Measurements from ENCODE around the gene IL15.
"Not testable (repeated sequence)": the region's sequence is repeated elsewhere in the genome, so short reads cannot be mapped to it uniquely, and the experiment has no call there.

IL15 gene

DNA sequence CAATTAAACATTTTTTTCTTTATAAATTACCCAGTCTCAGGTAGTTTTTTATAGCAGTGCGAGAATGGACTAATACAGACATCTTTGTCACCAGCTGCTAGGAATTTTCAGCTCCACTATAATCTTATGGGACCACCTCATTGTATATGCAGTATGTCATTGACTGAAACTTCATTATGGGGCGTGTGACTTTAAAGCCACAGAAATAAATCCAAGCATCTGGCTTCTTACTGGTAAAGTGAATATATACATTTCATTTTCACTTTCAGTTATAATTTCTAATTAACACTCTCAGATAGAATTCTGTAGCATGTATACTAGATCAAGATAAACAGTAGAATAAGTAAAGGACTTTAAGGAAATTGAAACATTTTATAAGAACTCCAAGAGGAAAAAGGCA lies 21.9 kb downstream of the IL15 start:
- Mint-ChIP-seq H3K9me3 (no peaks in the 10 kb centered on the region), H3K27ac (no peak overlapping the region), H3K27me3 (no peaks in the 10 kb centered on the region), H3K36me3 (peaks cover 14% of the 10 kb centered on the region), H3K4me1 (peaks cover 16% of the 10 kb centered on the region), H3K4me3 (no peak overlapping the region)
- DNase-seq (ENCODE audit: low spot score in 2 of 2) = no peak
- ATAC-seq (ENCODE audit: low read depth) = no peak

DNA sequence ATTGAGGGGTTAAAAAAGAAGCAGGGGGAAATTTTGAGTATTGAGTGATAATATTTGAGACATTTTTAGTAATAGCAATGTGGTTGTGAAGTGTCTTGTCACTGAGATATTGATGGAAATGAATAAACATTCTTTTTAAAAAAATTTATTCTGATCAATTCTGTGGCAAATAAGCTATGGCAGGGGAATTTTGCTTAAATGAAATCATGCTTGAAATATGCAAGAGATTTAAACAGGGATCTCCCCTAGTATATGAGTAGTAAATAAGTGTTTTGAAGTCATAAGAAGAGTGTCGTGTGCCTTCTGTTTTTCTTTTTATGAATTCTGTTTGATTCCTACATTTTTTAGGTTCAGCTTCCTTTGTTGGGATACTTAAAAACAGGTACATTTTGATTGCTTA lies 23.2 kb downstream of the IL15 start:
- H3K9me3 Mint-ChIP-seq = no peaks in the 10 kb centered on the region
- no peak for ATAC-seq (ENCODE audit: low read depth)
- no peak overlapping the region for H3K4me3 Mint-ChIP-seq

DNA sequence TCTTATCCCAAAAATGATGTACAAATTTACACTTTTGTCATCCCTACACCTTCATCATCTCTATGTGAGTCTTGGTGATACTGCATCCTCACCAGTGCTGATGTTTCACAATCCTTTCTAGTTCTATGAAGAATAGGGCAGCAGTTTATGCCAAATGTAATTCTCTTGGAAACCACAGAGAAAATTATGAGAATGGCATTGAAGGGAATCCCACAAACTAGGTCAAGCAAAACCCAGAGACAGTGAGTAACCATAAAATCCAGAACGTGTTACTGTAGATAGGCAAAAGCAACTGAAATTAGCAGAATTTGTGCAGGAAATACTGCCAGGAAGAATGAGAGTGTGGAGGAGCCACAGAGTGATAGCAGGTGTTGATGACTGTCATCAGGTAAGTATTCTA lies 24.5 kb downstream of the IL15 start:
- DNase-seq (ENCODE audit: low spot score in 2 of 2) = no peak
- Mint-ChIP-seq H3K4me1 (peaks cover 14% of the 10 kb centered on the region), H3K36me3 (peaks cover 14% of the 10 kb centered on the region), H3K27me3 (no peaks in the 10 kb centered on the region), H3K27ac (no peak overlapping the region), H3K9me3 (no peaks in the 10 kb centered on the region), H3K4me3 (no peak overlapping the region)
- ATAC-seq (ENCODE audit: low read depth) = no peak

More for the DNA sequence above, 23.2 kb downstream of the IL15 start:
- H3K27me3 Mint-ChIP-seq = no peaks in the 10 kb centered on the region
- H3K36me3 Mint-ChIP-seq = peaks cover 14% of the 10 kb centered on the region
- H3K27ac Mint-ChIP-seq = peak overlapping the region; percentile 12
- DNase-seq (ENCODE audit: low spot score in 2 of 2) = no peak
- peaks cover 16% of the 10 kb centered on the region for H3K4me1 Mint-ChIP-seq

DNA sequence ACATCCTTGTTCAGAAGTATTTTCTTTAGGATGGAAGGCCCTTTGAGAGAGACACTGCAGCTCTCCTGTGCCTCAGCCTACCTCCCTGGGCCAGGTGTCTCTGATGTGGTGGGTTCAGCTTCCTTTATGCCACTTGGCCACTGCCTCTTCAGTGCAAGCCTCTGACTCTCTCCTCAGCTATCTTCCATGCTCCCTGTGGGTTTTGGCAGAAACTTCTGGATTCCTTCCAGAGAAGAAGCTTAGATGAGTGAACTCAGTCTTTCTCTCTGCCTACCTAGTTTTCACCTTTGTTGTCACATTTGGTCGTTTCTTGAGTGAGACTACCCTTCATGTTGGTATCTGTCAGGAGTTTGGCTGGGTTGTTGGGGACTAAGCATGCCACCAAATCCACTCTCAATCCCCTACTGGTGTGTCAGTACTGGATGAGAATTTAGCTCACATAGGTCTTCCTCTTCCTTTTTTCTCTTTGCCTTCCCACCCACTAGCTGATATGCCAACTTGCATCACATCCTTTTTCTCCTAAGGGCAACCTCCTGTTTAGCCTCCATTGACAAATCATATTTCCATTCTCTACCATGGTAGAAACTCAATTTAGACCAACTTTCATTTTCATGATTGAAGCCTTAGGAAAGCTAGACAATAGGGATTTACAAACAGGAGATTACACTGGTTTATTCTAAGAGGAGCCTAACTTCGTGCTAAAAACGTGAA lies 32.0 kb downstream of the IL15 start:
- Mint-ChIP-seq H3K4me3 (no peak overlapping the region), H3K27me3 (no peaks in the 10 kb centered on the region), H3K27ac (no peak overlapping the region), H3K9me3 (no peaks in the 10 kb centered on the region), H3K4me1 (peaks cover 12% of the 10 kb centered on the region), H3K36me3 (peaks cover 12% of the 10 kb centered on the region)
- no peak for ATAC-seq (ENCODE audit: low read depth)
- no peak for DNase-seq (ENCODE audit: low spot score in 2 of 2)

DNA sequence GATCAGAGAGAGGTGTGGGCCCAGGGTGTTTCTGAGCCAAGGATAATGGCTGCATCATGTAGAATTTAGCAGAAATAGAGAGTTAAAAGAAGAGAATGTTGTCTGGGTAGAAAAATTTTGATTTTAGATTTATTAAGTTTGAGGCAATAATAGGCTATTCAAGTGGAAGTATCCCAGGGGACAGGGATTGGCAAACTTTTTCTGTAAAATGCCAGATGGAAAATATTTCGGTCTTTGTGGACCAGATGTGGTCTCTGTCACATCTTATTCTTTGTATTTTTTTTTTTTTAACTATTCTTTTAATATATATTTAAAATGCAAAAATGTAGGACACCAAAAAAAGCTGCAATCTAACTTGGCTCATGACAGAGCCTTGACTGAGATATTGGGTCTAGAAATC lies 33.1 kb downstream of the IL15 start:
- Mint-ChIP-seq H3K4me3 (no peak overlapping the region), H3K27ac (no peak overlapping the region), H3K36me3 (peaks cover 12% of the 10 kb centered on the region), H3K9me3 (no peaks in the 10 kb centered on the region), H3K27me3 (no peaks in the 10 kb centered on the region), H3K4me1 (peaks cover 8% of the 10 kb centered on the region)
- no peak for DNase-seq (ENCODE audit: low spot score in 2 of 2)
- ATAC-seq (ENCODE audit: low read depth) = no peak

DNA sequence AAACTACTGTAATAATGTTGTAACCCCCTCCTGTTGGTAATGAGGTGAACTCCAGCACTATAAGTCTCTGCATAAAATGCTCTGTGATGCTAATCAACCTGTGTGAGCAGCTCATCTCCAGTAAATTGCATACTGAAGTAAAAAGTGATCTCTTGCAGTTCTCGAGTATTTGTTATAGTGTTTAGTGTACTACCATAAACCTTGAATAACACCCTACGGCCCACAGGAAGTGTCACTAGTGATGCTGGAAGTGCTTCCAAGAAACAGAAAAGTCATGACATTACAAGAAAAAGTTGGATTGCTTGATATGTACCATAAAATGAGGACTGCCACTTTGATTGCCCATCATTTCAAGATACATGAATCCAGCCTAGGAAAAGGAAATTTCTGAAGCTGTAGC lies 39.0 kb downstream of the IL15 start:
- no peak for DNase-seq (ENCODE audit: low spot score in 2 of 2)
- no peak for ATAC-seq (ENCODE audit: low read depth)
- H3K27ac Mint-ChIP-seq = no peak overlapping the region
- H3K36me3 Mint-ChIP-seq = peaks cover 2% of the 10 kb centered on the region
- H3K27me3 Mint-ChIP-seq = no peaks in the 10 kb centered on the region
- H3K4me1 Mint-ChIP-seq = peaks cover 10% of the 10 kb centered on the region
- H3K9me3 Mint-ChIP-seq = no peaks in the 10 kb centered on the region
- no peak overlapping the region for H3K4me3 Mint-ChIP-seq

DNA sequence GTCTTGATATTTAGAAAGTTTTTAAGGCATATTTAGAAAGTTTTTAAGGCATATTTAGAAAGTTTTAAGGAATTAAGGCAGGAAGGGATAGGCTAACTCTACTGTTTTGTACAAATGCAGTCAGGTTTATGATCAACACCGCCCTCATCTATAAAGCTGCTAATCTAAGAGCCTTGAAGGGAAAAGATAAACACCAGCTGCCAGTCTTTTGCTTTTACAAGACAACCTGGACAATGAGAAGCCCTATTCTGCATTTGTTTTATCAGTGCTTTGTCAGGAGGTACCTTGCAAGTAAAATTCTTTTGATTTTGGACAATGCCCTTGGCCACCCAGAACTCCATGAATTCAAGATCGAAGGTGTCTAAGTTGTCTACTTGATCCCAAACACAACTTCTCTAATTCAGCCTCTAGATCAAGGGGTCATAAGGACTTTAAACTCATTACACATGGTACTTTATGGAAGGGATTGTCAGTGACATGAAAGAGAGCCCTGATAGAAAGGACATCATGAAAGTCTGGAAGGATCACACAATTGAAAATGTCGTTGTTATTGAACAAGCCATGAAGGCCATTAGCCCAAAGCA lies 39.8 kb downstream of the IL15 start:
- no peak overlapping the region for H3K4me3 Mint-ChIP-seq
- no peaks in the 10 kb centered on the region for H3K27me3 Mint-ChIP-seq
- peaks cover 2% of the 10 kb centered on the region for H3K36me3 Mint-ChIP-seq
- H3K4me1 Mint-ChIP-seq = peaks cover 16% of the 10 kb centered on the region
- ATAC-seq (ENCODE audit: low read depth) (no peak), DNase-seq (ENCODE audit: low spot score in 2 of 2) (no peak)
- H3K27ac Mint-ChIP-seq = no peak overlapping the region
- no peaks in the 10 kb centered on the region for H3K9me3 Mint-ChIP-seq

DNA sequence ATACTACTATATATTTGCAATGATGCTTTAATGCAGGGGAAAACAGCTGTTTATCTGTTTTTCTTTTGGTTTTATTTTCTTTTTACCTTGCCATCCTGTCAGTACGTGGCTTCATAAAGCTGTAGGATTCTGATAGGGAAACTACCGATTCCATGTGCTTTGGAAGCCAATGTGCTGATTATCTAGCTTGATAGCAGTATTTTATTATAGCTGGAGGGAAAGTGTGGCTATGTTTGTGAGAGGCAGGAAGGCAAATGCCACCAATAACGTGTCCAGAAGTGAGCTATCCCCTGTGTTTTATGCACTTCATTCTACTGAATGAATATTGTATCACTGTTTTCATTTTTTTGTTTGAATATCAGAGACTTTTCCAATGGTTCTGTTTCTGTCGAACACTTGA lies 43.7 kb downstream of the IL15 start:
- Mint-ChIP-seq H3K27me3 (no peaks in the 10 kb centered on the region), H3K36me3 (peaks cover 2% of the 10 kb centered on the region), H3K27ac (no peak overlapping the region), H3K4me1 (peaks cover 13% of the 10 kb centered on the region), H3K4me3 (no peak overlapping the region), H3K9me3 (no peaks in the 10 kb centered on the region)
- ATAC-seq (ENCODE audit: low read depth) (no peak), DNase-seq (ENCODE audit: low spot score in 2 of 2) (no peak)

DNA sequence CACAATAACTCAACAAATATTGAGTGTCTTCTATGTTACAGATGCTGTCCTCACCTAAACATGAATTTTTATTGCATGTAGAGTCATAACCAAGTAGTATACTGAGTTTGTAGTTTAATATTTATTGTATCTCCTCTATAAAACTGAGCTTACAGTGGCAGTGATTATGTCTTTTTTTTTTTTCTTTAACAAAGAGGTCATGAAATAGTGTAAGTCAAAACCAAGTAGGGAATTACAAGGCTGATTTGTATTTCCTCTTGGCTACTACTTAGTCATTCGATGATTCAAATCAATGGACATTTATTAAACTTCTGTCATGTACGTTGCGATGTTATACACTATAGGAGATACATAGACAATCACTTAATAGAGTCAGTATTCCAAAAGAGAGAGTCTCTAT lies 48.4 kb downstream of the IL15 start:
- Mint-ChIP-seq H3K27me3 (no peaks in the 10 kb centered on the region), H3K4me3 (no peak overlapping the region), H3K36me3 (peaks cover 6% of the 10 kb centered on the region), H3K9me3 (no peaks in the 10 kb centered on the region), H3K4me1 (peaks cover 9% of the 10 kb centered on the region), H3K27ac (no peak overlapping the region)
- no peak for ATAC-seq (ENCODE audit: low read depth)
- DNase-seq (ENCODE audit: low spot score in 2 of 2) = no peak

DNA sequence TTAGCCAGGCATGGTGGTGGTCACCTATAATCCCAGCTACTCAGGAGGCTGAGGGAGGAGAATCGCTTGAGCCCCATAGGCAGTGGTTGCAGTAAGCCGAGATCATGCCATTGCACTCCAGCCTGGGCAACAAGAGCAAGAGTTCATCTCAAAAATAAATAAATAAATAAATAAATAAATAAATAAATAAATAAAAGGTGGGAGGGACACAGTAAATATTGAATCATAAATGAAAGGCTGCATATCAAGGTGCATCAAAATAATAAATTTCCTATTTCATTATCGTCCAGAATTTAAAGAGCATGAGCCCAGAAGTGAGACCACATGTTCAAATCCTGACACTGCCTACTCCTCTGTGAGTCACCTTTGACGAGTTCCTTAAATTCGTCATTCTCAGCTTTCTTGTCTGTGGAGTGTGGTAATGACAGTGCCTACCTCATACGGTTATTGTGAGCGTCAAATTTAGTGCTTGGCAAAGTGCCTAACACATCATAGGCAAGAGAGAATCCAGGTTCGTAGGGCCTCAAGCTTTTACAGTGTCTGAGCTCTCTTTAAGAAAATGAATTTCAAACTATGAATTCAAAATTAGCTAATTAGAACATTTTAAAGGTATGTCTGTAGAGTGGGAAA lies 49.9 kb downstream of the IL15 start:
- H3K27me3 Mint-ChIP-seq = no peaks in the 10 kb centered on the region
- H3K4me1 Mint-ChIP-seq = no peaks in the 10 kb centered on the region
- DNase-seq (ENCODE audit: low spot score in 2 of 2) = no peak
- ATAC-seq (ENCODE audit: low read depth) = no peak
- H3K27ac Mint-ChIP-seq = no peak overlapping the region
- H3K36me3 Mint-ChIP-seq = peaks cover 12% of the 10 kb centered on the region
- H3K9me3 Mint-ChIP-seq = no peaks in the 10 kb centered on the region
- no peak overlapping the region for H3K4me3 Mint-ChIP-seq

DNA sequence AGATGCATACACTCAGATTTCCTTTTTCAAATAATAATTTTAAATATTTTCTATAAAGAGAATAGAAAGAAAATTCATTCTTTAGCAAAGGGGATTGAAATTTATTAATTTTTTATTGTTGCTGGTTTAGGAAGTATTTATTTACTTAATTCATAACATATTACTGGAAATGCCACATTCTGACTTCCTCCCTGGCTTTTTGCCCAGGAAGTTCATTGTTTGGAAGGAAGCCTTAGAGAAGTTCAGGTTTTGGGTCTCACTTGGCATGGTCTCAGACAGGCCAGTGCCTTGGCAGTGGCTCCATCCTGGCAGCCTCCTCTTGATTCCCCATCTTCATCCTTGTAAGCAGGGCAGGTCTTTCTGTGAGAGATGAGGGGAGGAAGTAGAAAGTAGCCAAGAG lies 50.5 kb downstream of the IL15 start:
- H3K4me1 Mint-ChIP-seq = no peaks in the 10 kb centered on the region
- H3K27me3 Mint-ChIP-seq = no peaks in the 10 kb centered on the region
- no peak overlapping the region for H3K4me3 Mint-ChIP-seq
- peaks cover 12% of the 10 kb centered on the region for H3K36me3 Mint-ChIP-seq
- peak overlapping the region; percentile 46 for H3K27ac Mint-ChIP-seq
- DNase-seq (ENCODE audit: low spot score in 2 of 2) = no peak
- H3K9me3 Mint-ChIP-seq = no peaks in the 10 kb centered on the region
- no peak for ATAC-seq (ENCODE audit: low read depth)

DNA sequence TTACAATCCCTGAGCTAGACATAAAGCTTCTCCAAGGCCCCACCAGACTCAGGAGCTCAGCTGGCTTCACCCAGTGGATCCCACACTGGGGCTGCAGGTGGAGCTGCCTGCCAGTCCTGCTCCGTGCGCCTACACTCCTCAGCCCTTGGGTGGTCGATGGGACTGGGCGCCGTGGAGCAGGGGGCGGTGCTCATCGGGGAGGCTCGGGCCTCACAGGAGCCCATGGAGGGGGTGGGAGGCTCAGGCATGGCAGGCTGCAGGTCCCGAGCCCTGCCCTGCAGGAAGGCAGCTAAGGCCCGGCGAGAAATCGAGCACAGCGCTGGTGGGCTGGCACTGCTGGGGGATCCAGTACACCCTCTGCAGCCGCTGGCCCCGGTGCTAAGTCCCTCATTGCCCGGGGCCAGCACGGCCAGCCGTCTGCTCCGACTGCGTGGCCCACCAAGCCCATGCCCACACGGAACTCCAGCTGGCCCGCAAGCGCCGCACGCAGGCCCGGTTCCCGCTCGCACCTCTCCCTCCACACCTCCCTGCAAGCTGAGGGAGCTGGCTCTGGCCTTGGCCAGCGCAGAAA lies 53.4 kb downstream of the IL15 start:
- not testable (repeated sequence) for H3K27me3 Mint-ChIP-seq; H3K4me1 Mint-ChIP-seq; H3K27ac Mint-ChIP-seq; H3K4me3 Mint-ChIP-seq; H3K9me3 Mint-ChIP-seq; DNase-seq (ENCODE audit: low spot score in 2 of 2); ATAC-seq (ENCODE audit: low read depth)
- peaks cover 11% of the 10 kb centered on the region for H3K36me3 Mint-ChIP-seq

DNA sequence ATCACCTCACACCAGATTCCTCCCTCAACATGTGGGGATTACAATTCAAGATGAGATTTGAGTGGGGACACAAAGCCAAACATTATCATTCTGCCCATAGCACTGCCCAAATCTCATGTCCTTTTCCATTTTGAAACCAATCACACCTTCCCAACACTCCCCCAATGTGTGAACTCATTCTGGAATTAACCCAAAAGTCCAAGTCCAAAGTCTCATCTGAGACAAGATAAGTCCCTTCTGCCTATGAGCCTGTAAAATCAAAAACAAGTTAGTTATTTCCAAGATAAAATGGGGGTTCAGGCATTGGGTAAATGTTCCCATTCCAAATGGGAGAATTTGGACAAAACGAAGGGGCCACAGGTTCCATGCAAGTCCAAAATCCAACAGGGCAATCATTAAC lies 54.9 kb downstream of the IL15 start:
- H3K9me3 Mint-ChIP-seq, H3K27me3 Mint-ChIP-seq: not testable (repeated sequence)

DNA sequence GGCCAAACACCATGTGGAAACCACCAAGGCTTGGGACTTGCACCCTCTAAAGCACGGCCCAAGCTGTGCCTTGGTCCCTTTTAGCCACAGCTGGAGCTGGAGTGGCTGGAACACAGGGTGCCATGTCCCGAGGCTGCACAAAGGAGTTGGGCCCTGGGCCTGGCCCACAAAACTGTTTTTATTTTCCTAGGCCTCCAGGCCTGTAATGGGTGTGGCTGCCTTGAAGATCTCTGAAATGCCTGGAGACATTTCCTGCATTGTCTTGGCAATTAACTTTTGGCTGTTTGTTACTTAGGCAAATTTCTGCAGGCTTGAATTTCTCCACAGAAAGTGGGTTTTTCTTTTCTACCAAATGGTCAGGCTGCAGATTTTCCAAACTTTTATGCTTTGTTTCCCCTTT lies 55.7 kb downstream of the IL15 start:
- H3K4me3 Mint-ChIP-seq = no peak overlapping the region
- peaks cover 4% of the 10 kb centered on the region for H3K4me1 Mint-ChIP-seq
- no peak overlapping the region for H3K27ac Mint-ChIP-seq
- peaks cover 13% of the 10 kb centered on the region for H3K36me3 Mint-ChIP-seq
- ATAC-seq (ENCODE audit: low read depth) (no peak), DNase-seq (ENCODE audit: low spot score in 2 of 2) (no peak)
- no peaks in the 10 kb centered on the region for H3K9me3 Mint-ChIP-seq
- H3K27me3 Mint-ChIP-seq = no peaks in the 10 kb centered on the region

More for the DNA sequence above, 54.9 kb downstream of the IL15 start:
- H3K36me3 Mint-ChIP-seq = peaks cover 13% of the 10 kb centered on the region
- not testable (repeated sequence) for DNase-seq (ENCODE audit: low spot score in 2 of 2); H3K4me1 Mint-ChIP-seq; H3K27ac Mint-ChIP-seq; H3K4me3 Mint-ChIP-seq; ATAC-seq (ENCODE audit: low read depth)
